Lower leg skin (tissue), 3 donors: ENCODE results near the gene CDHR1.
"Not testable (repeated sequence)": the region's sequence is repeated elsewhere in the genome, so short reads cannot be mapped to it uniquely, and the experiment has no call there.

Source experiments
- POLR2A ChIP-seq, 2 donors: fragments of 450-650 bp; IDR thresholded peaks; one replicate each; pipeline ENCODE4 v1.6.1; 2016 to 2017; ENCODE audit warnings: antibody characterized with exemption in 2 of 2, mild to moderate bottlenecking in 1 of 2, moderate library complexity in 1 of 2
- TF ChIP-seq, protein P1 (sequence below), 3 donors: fragments of 450-650 bp; IDR thresholded peaks; one replicate each; pipeline ENCODE4 v1.5.1; 2016; ENCODE audit warnings: antibody characterized with exemption in 3 of 3, mild to moderate bottlenecking in 3 of 3, moderate library complexity in 2 of 3

DNA sequence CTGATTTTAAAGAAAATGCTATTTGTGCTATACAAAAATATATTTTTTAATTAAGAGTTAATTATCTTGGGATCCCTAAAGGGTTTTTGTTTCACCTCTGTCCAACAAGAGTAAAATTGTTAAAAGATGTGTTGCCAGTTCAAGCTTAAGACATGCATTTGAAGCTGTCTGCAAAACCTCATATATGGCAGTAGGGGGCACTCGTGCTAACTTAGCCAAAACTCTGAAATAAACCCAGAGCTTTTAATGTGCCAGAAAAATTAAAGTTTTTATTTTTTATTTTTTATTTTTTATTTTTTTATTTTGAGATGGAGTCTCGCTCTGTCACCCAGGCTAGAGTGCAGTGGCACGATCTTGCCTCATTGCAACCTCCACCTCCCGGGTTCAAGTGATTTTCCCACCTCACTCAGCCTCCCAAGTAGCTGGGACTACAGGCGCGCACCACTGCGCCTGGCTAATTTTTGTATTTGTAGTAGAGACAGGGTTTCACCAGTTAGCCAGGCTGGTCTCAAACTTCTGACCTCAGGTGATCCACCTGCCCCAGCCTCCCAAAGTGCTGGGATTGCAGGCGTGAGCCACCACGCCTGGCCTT is 46.2 kb upstream of the CDHR1 start:
- TF ChIP-seq, protein P1, sequence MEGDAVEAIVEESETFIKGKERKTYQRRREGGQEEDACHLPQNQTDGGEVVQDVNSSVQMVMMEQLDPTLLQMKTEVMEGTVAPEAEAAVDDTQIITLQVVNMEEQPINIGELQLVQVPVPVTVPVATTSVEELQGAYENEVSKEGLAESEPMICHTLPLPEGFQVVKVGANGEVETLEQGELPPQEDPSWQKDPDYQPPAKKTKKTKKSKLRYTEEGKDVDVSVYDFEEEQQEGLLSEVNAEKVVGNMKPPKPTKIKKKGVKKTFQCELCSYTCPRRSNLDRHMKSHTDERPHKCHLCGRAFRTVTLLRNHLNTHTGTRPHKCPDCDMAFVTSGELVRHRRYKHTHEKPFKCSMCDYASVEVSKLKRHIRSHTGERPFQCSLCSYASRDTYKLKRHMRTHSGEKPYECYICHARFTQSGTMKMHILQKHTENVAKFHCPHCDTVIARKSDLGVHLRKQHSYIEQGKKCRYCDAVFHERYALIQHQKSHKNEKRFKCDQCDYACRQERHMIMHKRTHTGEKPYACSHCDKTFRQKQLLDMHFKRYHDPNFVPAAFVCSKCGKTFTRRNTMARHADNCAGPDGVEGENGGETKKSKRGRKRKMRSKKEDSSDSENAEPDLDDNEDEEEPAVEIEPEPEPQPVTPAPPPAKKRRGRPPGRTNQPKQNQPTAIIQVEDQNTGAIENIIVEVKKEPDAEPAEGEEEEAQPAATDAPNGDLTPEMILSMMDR (IDR thresholded peaks at IDR 0.05) = not testable (repeated sequence)
- TF ChIP-seq POLR2A (IDR thresholded peaks at IDR 0.05) = not testable (repeated sequence)
